Measurements from ENCODE around the gene CEP20.
"Not testable (repeated sequence)": the region's sequence is repeated elsewhere in the genome, so short reads cannot be mapped to it uniquely, and the experiment has no call there.

CEP20 gene, protein sequence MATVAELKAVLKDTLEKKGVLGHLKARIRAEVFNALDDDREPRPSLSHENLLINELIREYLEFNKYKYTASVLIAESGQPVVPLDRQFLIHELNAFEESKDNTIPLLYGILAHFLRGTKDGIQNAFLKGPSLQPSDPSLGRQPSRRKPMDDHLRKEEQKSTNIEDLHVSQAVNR

DNA sequence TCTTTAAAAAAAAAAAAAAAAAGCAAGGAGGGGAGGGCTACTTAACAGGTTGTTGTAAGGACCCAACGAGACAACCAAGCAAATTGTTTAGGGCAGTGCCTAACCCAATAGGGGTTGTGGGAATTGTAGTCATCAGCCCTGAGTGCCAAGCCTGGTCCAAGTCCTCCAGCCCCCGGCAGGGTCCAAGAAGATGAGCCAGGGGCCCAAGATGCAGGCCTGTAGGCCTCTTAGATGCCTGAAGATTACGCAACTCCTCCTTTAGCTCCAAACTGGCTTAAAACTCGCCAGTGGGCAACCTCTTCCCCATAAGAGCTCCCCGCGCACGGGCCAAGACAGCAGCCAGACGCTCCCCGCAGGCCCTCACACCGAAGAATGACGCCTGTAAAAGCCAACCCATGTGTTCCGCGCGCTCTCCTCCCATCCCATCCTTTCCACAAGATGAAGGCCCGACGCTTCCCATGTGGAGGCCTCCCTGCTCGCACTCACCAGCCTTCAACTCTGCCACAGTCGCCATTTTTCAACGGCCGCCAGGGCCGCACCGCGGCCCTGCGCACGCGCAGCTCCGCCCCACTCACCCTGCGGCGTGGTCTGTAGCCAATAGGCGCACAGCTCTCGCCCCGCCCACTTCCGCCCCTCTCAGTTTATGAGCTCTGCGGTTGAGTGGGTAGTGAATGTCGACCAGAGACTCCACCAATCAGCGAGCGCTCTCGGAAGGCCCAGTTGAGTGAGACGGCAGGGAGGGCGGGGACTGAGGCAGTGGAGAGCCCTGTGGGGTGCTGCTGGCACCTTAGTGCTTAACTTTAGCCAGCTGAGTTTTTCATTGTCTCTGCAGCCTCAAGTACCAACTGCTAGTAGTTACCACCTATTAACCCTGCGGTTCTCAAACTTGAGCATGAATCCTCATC lies at the start of gene CEP20:
TSS of gene CEP20 (minus strand) at position 532 of the 905 bp plus-strand sequence. CDS start at position 514, 18 bp downstream.
- peak; percentile 77 to 100 (median 98) for DNase-seq

DNA sequence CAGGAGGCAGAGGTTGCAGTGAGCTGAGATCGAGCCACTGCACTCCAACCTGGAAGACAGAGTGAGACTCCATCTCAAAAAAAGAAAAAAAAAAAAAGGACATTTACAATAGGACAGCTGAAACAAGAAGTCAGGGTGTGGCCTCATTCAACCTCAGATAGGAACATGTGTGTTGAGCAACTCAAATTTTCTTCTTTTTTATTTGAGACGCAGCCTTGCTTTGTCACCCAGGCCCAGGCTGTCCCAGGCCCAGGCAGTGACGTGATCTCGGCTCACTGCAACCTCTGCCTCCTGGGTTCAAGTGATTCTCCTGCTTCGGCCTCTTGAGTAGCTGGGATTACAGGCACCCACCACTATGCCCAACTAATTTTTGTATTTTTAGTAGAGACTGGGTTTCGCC lies 48.4 kb upstream of the CEP20 start:
- not testable (repeated sequence) for DNase-seq

DNA sequence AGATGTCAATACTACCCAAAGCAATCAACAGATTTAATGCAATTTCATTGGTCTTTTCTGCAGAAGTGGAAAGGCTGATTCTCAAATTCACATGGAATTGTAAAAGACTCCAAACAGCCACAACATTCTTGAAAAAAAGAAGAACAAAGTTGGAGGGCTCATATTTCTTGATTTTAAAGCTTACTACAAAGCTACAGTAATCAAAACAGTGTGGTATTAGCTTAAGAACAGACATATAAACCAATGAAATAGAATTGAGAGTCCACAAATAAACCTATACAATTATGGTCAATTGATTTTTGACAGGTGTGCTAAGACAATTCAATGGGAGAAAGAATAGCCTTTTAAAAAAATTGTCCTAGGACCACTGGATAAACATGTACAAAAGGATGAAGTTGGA lies 46.6 kb upstream of the CEP20 start:
- DNase-seq: no peak

DNA sequence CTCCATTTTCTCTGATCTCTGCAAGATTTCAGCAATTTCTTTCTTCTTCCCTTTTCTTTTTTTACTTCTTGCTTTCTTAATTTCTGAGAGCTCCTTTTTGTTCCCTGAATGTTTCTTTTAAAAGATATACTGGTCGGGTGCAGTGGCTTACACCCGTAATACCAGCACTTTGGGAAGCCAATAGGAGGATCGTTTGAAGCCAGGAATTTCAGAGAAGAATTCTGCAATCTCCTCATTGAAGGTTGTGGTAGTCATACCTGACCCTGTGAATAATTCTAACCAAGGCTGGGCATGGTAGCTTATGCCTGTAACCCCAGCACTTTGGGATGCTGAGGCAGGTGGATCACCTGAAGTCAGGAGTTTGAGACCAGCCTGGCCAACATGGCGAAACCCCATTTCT lies 45.4 kb upstream of the CEP20 start:
- DNase-seq: no peak

DNA sequence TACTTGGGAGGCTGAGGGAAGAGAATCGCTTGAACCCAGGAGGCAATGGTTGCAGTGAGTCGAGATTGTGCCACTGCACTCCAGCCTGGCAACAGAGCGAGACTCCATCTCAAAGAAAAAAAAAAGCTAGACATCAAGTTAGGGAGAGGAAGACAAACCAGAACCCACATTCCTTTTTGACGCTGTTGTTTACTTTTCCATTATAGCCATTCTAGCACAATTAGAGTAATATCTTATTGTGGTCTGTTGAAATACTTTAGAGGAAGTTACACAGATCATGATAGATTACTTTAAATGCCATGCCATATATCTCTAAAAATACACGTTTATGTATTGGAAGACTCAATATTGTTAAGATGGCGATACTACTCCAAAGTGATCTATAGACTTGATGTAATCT lies 44.5 kb upstream of the CEP20 start:
- no peak for DNase-seq

DNA sequence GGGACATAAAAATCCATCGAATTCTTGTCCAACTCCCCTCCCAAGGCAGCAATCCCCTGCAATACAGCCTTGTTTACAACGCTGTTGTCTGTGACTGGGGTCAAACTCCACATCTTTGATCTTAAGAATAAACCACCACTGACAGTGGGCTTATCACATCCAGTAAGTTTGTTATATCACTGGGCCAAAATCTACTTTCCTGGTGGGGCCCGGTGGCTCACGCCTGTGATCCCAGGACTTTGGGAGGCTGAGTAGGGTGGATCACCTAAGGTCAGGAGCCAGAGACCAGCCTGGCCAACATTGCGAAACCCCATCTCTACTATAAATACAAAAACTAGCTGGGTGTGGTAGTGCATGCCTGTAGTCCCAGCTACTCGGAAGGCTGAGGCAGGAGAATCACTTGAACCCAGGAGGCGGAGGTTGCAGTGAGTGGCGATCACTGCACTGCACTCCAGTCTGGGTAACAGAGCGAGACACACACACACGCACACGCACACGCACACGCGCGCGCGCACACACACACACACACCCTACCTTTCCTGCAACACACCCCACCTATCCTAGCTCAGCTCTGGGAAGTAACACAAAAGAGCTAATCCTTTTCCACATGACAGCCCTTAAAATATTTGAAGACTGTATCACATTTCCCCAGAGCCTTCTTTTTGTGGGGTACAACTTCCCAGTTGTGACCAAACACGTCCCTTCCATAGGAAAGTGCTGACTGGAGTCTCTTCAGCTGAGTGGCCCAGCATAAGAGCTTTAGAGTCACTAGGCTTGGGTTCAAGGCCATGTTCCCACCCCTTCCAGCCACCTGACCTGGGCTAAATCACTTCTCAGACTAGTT lies 40.1 kb upstream of the CEP20 start:
- DNase-seq: no peak

DNA sequence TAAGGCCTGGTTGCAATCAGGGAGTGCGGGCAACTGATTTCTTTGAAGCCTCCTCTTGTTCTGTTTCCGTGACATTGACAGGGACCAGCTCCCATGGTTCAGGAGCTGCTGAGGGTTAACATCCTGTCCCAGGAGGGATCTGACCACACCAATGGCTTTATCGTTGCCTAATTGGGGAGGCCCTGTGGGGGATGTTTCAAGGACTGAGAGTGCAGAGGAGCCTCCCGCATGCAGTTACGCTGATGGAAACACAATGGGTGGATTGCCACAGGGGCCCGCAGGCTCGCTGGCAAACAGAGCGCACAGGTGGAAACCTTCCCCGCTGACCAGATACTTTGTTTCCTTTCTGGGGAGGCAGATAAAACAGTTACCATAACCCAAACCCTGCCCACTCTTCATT lies 37.2 kb upstream of the CEP20 start:
- no peak for DNase-seq

DNA sequence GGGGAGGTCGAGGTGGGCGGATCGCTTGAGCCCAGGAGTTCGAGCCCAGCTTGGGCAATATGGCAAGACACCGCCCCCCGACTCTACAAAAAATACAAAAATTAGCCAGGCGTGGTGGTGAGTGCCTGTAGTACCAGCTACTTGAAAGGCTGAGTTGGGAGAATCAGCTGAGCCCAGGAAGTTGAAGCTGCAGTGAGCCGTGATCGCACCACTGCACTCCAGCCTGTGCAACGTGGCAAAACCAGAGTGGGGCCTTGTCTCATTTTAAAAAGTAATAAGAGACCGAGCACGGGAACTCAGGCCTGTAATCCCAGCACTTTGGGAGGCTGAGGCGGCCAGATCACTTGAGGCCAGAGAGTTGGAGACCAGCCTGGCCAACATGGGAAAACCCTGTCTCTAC lies 36.6 kb upstream of the CEP20 start:
- no peak for DNase-seq

DNA sequence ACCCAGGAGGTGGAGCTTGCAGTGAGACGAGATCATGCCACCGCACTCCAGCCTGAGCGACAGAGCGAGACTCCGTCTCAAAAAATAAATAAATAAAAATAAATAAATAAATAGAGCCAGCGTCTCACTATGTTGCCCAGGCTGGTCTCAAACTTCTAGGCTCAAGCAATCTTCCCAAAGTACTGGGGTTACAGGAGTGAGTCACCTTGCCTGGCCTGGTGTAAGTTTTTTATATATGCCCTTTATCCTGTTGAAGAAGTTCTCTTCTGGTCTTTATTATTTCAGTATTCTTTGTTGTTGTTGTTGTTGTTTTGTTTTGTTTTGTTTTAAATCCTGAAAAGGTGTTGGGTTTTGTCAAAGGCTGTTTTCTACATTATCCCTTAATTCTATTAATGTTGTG lies 30.9 kb upstream of the CEP20 start:
- DNase-seq: no peak

DNA sequence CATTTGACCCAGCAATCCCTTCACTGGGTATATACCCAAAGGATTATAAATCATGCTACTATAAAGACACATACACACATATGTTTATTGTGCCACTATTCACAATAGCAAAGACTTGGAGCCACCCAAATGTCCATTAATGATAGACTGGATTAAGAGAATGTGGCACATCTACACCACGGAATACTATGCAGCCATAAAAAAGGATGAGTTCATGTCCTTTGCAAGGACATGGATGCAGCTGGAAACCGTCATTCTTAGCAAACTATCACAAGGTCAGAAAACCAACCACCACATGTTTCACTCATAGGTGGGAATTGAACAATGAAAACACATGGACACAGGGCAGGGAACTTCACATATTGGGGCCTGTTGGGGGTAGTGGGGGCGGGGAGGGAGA lies 29.9 kb upstream of the CEP20 start:
- DNase-seq: not testable (repeated sequence)

DNA sequence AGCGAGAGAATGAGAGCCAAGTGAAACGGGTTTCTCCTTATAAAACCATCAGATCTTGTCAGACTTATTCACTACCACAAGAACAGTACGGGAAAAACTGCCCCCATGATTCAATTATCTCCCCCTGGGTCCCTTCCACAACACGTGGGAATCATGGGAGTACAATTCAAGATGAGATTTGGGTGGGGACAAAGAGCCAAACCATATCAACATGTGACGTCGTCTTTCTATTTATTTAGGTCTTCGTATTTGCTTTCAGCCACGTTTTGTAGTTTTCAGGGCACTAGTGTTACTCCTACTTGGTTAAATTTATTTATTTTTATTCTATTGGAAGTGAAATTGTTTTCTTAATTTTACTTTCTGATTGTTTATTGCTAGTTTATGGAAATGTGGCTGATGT lies 27.9 kb upstream of the CEP20 start:
- DNase-seq: no peak

DNA sequence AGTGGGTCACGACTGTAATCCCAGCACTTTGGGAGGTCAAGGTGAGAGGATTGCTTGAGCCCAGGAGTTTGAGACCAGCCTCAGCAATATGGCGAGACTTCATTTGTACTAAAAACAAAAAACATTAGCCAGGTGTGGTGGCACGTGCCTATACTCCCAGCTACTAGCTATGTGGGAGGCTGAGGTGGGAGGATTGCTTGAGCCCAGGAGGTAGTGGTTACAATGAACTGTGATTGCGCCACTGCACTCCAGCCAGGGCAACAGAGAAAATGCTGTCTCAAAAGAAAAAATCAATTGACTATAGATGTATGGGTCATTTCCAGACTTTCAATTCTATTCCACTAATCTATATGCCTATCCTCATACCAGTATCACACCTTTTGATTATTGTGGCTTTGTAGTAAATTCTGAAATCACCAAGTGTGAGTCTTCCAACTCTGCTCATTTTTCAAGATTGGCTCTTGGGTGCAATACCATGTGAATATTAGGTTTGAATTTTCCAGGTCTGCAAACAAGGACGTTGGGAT lies 27.2 kb upstream of the CEP20 start:
- DNase-seq: no peak

DNA sequence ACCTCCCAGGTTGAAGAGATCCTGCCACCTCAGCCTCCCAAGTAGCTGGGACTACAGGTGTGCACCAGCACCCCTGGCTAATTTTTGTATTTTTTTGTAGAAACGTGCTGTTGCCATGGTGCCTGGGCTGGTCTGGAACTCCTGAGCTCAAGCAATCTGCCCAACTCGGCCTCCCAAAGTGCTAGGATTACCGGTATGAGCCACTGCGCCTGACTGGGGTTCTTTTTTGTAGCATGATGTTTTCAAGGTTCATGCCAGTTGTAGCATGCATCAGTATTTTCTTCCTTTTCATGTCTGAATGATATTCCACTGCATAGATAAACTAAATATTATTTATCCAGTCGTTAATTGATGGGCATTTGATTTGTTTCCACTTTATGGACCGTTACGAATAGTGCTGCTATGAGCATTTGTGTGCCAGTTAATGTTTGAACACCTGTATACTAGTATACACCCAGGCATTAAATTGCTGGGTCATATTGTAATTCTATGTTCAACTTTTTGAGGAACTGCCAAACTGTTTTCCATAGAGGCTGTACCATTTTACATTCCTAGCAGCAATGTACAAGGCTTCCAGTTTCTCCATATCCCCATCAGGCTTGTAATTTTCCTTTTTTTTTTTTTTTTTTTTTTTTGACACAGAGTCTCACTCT lies 24.8 kb upstream of the CEP20 start:
- DNase-seq: no peak

DNA sequence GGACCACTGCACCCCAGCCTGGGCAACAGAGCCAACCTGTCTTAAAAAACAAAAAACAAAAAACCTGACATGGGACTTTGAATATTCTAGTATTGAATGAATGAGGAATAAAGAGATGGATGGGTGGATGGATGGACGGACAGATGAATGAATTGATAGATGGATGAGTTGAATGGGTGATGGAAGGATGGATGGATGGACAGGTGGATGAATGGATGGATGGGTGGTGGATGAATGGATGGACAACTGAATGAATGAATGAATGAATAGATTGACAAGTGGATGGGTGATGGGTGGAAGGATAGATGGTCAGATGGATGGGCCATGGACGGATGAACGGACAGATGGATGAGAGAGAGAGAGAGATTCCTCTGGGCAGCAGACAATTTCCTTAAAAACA lies 22.8 kb upstream of the CEP20 start:
- DNase-seq: no peak

DNA sequence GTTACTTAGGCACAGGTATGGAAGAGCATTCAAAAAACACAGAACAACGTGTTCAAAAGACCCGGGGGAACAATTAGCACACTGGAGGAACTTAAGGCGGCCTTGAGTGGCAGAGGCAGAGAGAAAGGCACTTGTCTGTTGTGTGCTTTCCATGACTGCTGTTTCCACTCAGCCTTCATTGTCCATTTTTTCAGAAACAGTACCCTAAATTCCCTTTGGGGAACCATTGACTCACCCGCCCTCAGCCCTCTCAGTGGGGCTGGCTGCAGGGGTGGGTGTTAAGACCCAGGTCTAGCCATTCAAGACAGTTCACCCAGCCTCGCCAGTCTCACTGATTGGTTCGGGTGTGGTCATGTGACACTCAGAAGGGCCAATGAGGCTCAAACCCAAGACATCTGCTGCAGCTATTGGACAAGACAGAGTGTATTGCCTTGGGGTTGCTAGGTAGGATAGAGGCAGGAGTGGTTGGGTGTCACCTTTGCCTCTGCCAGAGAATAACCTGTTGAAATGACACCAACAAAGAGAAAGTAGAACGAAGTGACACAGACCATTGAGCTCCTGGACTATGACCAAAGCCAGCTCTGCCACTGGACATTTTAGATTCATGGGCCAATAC lies 19.6 kb upstream of the CEP20 start:
- peak in 1 of 56 donors; percentile 1 for DNase-seq

DNA sequence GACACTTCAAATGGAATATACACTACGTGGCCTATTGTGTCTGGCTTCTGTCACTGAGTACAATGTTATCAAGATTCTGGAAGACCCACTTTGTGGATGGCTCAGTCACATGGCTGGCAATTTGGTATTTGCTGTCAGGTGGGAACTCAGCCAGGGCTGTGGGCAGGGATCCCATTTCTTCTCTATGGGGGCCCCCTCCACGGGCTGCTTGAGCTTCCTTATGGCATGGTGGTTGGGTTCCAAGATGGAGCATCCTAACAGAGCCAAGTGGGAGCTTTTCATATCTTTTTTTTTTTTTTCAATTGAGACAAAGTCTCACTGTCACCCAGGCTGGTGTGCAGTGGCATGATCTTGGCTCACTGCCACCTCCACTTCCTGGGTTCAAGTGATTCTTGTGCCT lies 18.0 kb upstream of the CEP20 start:
- no peak for DNase-seq

DNA sequence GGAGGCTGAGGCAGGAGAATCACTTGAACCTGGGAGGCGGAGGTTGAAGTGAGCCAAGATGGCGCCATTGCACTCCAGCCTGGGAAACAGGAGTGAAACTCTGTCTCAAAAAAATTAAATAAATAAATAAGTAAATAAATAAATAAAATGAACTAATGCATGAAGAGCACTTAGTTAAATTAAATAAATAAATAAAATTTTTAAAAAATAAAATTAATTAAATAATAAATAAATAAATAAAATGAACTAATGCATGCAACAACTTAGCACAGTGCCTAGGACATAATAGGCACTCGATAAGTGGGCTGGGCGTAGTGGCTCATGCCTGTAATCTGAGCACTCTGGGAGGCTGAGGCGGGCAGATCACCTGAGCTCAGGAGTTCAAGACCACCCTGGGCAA lies 15.6 kb upstream of the CEP20 start:
- no peak for DNase-seq

DNA sequence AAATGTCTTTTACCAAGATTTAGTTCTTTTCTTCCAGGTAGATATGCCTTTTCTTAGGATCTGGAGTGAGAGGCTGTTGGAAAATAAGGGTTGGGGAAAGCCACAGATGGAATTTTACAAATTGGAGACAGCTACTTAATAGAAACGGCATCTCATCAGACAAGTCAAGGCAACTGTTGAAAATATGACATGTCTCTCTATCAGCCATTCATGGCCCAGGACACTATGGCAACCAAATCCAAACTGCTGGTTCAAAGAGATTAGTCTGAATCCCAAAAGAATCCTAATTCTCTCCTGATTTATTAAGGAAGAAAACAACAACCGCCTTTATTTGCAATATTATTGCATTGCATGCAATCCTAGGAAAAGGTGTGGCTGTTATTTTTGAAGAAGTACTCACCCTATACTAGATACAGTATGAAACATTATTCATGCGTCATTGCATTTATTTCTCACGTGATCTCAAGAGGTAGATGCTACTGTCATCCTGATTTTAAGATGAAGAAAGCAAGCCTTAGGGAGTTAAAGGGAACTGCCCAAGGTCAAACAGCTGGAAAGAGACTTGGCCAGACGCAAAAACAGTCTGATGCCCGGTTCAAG lies 12.6 kb upstream of the CEP20 start:
- no peak for DNase-seq

DNA sequence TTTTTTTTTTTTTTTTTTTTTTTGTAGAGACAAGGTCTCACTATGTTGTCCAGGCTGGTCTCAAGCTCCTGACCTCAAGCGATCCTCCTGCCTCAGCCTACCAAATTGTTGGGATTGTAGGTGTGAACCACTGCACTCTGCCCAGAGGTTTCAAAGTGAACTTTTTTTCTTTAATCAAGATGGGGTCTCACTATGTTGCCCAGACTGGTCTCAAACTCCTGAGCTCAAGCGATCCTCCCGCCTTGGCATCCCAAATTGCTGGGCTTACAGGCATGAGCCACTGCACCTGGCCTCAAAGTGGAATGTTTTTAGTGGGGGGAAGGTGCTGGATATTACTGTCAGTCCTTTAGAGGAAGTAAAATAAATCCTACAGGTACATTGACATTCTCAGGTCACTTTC lies 12.0 kb upstream of the CEP20 start:
- DNase-seq: no peak

DNA sequence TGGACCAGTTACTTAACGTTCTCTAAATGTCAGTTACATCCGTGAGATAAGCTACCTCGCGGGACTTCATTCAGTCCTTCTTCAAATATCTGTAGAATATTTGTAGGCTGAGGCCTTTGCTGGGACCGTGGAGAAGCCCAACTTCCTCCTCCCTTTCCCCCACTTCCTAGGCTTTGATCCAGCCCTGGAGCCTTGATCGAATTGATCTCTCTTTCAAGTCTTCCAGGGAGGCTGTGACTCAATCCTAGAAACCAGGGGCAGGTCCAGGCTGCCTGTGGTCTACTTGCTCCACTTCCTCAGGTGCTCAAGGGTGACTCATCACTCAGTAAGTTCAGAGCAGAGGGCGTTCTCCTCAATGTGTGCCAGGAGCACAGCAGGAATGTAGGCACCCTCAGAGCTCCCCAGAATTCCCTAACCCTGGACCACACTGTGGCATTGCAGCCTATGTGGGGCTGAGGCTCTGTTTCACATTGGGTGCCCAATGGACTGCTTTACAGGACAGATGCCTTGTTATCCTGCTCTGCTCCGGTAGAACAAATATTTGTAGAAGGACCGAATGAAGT lies 11.2 kb upstream of the CEP20 start:
- no peak for DNase-seq

Measured in nucleus accumbens (tissue), 56 donors.